ENCODE data around the gene C9orf72.

The C9orf72 gene

GRCh38 chr9:27535701-27536118 is 37.6 kb downstream of the C9orf72 start:
- TF ChIP-seq CTCF (IDR thresholded peaks at IDR 0.05; ENCODE audit: low read depth, low read length, missing control alignments), result peak; percentile 72
- H3K4me3 ChIP-seq (ENCODE audit: low read depth, low read length), result no peak overlapping the region
- DNase-seq (ENCODE audit: low read depth), result peak; percentile 19

GRCh38 chr9:27534658-27535209 is 38.5 kb downstream of the C9orf72 start:
- no peak for TF ChIP-seq CTCF (IDR thresholded peaks at IDR 0.05; ENCODE audit: low read depth, low read length, missing control alignments)
- H3K4me3 ChIP-seq (ENCODE audit: low read depth, low read length), result no peak overlapping the region
- no peak for DNase-seq (ENCODE audit: low read depth)

GRCh38 chr9:27534131-27534530 is 39.1 kb downstream of the C9orf72 start:
- no peak for DNase-seq (ENCODE audit: low read depth)
- no peak for TF ChIP-seq CTCF (IDR thresholded peaks at IDR 0.05; ENCODE audit: low read depth, low read length, missing control alignments)

GRCh38 chr9:27533311-27533710 is 40.0 kb downstream of the C9orf72 start:
- no peak for DNase-seq (ENCODE audit: low read depth)
- no peak overlapping the region for H3K4me3 ChIP-seq (ENCODE audit: low read depth, low read length)
- no peak for TF ChIP-seq CTCF (IDR thresholded peaks at IDR 0.05; ENCODE audit: low read depth, low read length, missing control alignments)

More at GRCh38 chr9:27534131-27534530, 39.1 kb downstream of the C9orf72 start:
- H3K4me3 ChIP-seq (ENCODE audit: low read depth, low read length), result no peak overlapping the region

- no peak for TF ChIP-seq CTCF (IDR thresholded peaks at IDR 0.05; ENCODE audit: low read depth, low read length, missing control alignments)
- DNase-seq (ENCODE audit: low read depth), result no peak
- no peak overlapping the region for H3K4me3 ChIP-seq (ENCODE audit: low read depth, low read length)
Observed at GRCh38 chr9:27532046-27532445, 41.2 kb downstream of the C9orf72 start.

GRCh38 chr9:27530915-27531755 is 42.1 kb downstream of the C9orf72 start:
- no peak for TF ChIP-seq CTCF (IDR thresholded peaks at IDR 0.05; ENCODE audit: low read depth, low read length, missing control alignments)
- DNase-seq (ENCODE audit: low read depth), result no peak
- no peak overlapping the region for H3K4me3 ChIP-seq (ENCODE audit: low read depth, low read length)

Data from GM12864 (cell line).